Measurements from ENCODE around the gene BLM.

DNA sequence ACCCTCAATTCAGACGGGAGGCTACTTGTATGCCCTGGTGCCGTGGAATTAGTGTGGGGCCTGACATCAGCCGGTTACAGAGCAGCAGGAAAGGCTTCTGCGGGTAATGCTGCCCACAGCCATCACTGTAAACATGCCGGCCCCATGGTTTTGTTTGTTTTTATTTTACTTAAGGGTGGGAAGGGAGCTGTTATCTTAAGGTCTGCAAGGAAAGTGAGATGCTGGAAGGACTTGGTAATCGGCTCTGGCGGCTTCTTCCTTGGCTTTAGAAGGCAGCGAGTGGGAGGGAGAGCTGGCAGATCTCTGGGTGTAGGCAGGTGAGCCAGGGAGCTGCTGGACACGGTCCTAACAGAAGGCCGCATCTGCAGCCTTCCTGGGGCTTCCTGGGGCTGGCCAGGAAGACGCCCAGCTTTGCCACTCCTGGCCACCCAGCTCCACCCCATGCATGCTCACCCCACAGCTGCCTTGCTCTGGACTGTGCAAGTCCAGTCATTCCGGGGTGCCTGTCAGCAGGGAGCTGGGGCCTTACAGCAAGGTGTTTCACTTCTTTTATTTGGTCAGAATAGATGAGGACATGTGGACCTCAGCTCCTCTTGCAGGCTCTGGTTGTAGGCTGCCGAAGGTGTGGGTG is 97.2 kb downstream of the BLM start:
- no peak for TF ChIP-seq POLR2A (IDR thresholded peaks at IDR 0.05)
- TF ChIP-seq, protein P1, sequence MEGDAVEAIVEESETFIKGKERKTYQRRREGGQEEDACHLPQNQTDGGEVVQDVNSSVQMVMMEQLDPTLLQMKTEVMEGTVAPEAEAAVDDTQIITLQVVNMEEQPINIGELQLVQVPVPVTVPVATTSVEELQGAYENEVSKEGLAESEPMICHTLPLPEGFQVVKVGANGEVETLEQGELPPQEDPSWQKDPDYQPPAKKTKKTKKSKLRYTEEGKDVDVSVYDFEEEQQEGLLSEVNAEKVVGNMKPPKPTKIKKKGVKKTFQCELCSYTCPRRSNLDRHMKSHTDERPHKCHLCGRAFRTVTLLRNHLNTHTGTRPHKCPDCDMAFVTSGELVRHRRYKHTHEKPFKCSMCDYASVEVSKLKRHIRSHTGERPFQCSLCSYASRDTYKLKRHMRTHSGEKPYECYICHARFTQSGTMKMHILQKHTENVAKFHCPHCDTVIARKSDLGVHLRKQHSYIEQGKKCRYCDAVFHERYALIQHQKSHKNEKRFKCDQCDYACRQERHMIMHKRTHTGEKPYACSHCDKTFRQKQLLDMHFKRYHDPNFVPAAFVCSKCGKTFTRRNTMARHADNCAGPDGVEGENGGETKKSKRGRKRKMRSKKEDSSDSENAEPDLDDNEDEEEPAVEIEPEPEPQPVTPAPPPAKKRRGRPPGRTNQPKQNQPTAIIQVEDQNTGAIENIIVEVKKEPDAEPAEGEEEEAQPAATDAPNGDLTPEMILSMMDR (IDR thresholded peaks at IDR 0.05) = no peak
- TF ChIP-seq POLR2AphosphoS5 (IDR thresholded peaks at IDR 0.05) = no peak

All from breast epithelium (tissue), 3 donors.